Measurements from ENCODE around the gene OLAH. TPM values are rescaled to one million over a fixed set of nuclear protein-coding genes. Genes with fewer than 3 reads are reported as not detected.

OLAH gene
- total RNA-seq, 1 experiment from 2014 or later = not detected

DNA sequence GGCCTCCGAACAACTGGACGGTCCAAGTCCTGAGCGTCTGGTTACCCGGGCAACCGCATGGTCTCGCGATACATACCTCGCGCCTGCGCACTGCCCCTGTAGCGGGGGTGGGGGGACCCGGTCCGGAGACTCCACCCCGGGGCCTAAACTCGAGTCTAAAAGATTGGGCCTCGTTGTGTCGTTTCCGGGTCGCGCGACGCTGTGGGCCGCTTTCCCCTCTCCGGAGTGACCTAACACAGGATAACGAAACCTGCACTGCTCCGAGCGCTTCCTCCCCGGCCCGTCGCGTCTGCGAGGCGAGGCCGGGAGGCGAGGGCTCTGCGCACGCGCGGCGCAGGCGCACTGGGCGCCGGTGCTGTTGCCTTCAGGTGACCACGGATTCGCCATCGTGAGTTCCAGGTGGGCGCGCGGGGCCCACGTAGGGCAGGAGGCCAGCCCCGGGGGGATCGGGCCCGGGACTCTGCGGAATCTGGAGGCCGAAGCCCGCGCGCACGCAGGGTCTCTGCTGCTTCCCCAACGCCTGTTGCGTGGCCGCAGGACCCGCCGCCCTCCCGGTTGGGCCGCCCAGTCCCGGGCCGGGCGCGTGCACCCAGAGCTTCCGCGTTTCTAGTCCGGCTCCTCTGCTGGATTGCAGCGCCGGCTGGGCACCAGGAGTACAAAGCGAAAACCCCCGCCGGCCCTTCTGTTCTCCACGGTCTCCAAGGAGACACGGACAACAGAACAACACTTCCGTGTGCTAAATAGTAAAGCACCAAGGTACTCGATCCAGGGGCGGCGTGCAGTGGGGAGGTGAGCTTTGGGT is 53.5 kb downstream of the OLAH start, which contains the start of gene RPP38 (continued):
- TF ChIP-seq NR1H2 (CRISPR knock-in tag; IDR thresholded peaks at IDR 0.05) (0 out of 2 replicates have a peak, but pooled peaks have one; percentile 25), GABPB1 (CRISPR knock-in tag; IDR thresholded peaks at IDR 0.05) (peak; percentile 65), SP1 (CRISPR knock-in tag; conservative IDR thresholded peaks at IDR 0.05) (peak; percentile 70), GRHL2 (CRISPR knock-in tag; IDR thresholded peaks at IDR 0.05; ENCODE audit: insufficient replicate concordance, severe bottlenecking) (no peak), MAX (CRISPR knock-in tag; IDR thresholded peaks at IDR 0.05) (peak; percentile 88), USF1 (CRISPR knock-in tag; IDR thresholded peaks at IDR 0.05) (peak; percentile 67; the same call in 1 of the 2 replicates), ELF4 (CRISPR knock-in tag; IDR thresholded peaks at IDR 0.05; ENCODE audit: low read depth) (no peak), NFYB (CRISPR knock-in tag; conservative IDR thresholded peaks at IDR 0.05; ENCODE audit: low read depth) (no peak), FOXJ3 (CRISPR knock-in tag; IDR thresholded peaks at IDR 0.05; ENCODE audit: borderline replicate concordance) (no peak), NR2C2 (CRISPR knock-in tag; IDR thresholded peaks at IDR 0.05) (no peak), RELA (CRISPR knock-in tag; IDR thresholded peaks at IDR 0.05; ENCODE audit: borderline replicate concordance) (peak; percentile 63; the same call in 1 of the 2 replicates), ZBTB21 (CRISPR knock-in tag; IDR thresholded peaks at IDR 0.05; ENCODE audit: borderline replicate concordance) (peak; percentile 81; the same call in 1 of the 2 replicates), HMGA2 (CRISPR knock-in tag; IDR thresholded peaks at IDR 0.05) (no peak), ZNF416 (CRISPR knock-in tag; IDR thresholded peaks at IDR 0.05) (no peak), MLX (CRISPR knock-in tag; IDR thresholded peaks at IDR 0.05) (peak; percentile 9; the same call in 1 of the 2 replicates), MYBL2 (CRISPR knock-in tag; IDR thresholded peaks at IDR 0.05) (peak; percentile 88), ATF2 (CRISPR knock-in tag; IDR thresholded peaks at IDR 0.05; ENCODE audit: borderline replicate concordance, low read depth) (peak; percentile 32; the same call in 1 of the 2 replicates), ZNF317 (CRISPR knock-in tag; IDR thresholded peaks at IDR 0.05; ENCODE audit: borderline replicate concordance, low read depth) (0 out of 2 replicates have a peak, but pooled peaks have one; percentile 40), TP53 (CRISPR knock-in tag; IDR thresholded peaks at IDR 0.05) (peak; percentile 73; the same call in 1 of the 2 replicates)
- TF ChIP-seq, protein P1, sequence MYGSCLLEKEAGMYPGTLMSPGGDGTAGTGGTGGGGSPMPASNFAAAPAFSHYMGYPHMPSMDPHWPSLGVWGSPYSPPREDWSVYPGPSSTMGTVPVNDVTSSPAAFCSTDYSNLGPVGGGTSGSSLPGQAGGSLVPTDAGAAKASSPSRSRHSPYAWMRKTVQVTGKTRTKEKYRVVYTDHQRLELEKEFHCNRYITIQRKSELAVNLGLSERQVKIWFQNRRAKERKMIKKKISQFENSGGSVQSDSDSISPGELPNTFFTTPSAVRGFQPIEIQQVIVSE (CRISPR knock-in tag; IDR thresholded peaks at IDR 0.05; ENCODE audit: borderline replicate concordance) = no peak
- TF ChIP-seq, protein P2, sequence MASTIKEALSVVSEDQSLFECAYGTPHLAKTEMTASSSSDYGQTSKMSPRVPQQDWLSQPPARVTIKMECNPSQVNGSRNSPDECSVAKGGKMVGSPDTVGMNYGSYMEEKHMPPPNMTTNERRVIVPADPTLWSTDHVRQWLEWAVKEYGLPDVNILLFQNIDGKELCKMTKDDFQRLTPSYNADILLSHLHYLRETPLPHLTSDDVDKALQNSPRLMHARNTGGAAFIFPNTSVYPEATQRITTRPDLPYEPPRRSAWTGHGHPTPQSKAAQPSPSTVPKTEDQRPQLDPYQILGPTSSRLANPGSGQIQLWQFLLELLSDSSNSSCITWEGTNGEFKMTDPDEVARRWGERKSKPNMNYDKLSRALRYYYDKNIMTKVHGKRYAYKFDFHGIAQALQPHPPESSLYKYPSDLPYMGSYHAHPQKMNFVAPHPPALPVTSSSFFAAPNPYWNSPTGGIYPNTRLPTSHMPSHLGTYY (CRISPR knock-in tag; IDR thresholded peaks at IDR 0.05) = no peak
- TF ChIP-seq, protein P3, sequence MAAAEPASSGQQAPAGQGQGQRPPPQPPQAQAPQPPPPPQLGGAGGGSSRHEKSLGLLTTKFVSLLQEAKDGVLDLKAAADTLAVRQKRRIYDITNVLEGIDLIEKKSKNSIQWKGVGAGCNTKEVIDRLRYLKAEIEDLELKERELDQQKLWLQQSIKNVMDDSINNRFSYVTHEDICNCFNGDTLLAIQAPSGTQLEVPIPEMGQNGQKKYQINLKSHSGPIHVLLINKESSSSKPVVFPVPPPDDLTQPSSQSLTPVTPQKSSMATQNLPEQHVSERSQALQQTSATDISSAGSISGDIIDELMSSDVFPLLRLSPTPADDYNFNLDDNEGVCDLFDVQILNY (CRISPR knock-in tag; IDR thresholded peaks at IDR 0.05) = peak; percentile 76; the same call in 1 of the 2 replicates
- TF ChIP-seq, protein P4, sequence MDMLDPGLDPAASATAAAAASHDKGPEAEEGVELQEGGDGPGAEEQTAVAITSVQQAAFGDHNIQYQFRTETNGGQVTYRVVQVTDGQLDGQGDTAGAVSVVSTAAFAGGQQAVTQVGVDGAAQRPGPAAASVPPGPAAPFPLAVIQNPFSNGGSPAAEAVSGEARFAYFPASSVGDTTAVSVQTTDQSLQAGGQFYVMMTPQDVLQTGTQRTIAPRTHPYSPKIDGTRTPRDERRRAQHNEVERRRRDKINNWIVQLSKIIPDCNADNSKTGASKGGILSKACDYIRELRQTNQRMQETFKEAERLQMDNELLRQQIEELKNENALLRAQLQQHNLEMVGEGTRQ (CRISPR knock-in tag; IDR thresholded peaks at IDR 0.05) = peak; percentile 77
- TF ChIP-seq, protein P5, sequence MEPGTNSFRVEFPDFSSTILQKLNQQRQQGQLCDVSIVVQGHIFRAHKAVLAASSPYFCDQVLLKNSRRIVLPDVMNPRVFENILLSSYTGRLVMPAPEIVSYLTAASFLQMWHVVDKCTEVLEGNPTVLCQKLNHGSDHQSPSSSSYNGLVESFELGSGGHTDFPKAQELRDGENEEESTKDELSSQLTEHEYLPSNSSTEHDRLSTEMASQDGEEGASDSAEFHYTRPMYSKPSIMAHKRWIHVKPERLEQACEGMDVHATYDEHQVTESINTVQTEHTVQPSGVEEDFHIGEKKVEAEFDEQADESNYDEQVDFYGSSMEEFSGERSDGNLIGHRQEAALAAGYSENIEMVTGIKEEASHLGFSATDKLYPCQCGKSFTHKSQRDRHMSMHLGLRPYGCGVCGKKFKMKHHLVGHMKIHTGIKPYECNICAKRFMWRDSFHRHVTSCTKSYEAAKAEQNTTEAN (CRISPR knock-in tag; IDR thresholded peaks at IDR 0.05) = peak; percentile 73
